Measurements from ENCODE around the gene SPOCD1.
A peak's percentile ranks its signal among the peaks of the same experiment; 100 is the strongest.

SPOCD1 gene

GRCh38 chr1:31815752-31816500, at the start of gene SPOCD1:
SPOCD1 (minus strand) TSS chr1:31816022; CDS start chr1:31815333, 689 bp downstream.
- DNase-seq (ENCODE audit: low read depth) = peak; percentile 80

GRCh38 chr1:31862071-31862470, 46.2 kb upstream of the SPOCD1 start:
- DNase-seq (ENCODE audit: low read depth) = no peak

GRCh38 chr1:31861346-31861745, 45.5 kb upstream of the SPOCD1 start:
- DNase-seq (ENCODE audit: low read depth) = no peak

- no peak for DNase-seq (ENCODE audit: low read depth)
These were observed 44.8 kb upstream of the SPOCD1 start for GRCh38 chr1:31860581-31860980.

- no peak for DNase-seq (ENCODE audit: low read depth)
These were observed 43.9 kb upstream of the SPOCD1 start for GRCh38 chr1:31859719-31860118.

GRCh38 chr1:31859044-31859443, 43.2 kb upstream of the SPOCD1 start:
- no peak for DNase-seq (ENCODE audit: low read depth)

GRCh38 chr1:31857863-31858262, 42.0 kb upstream of the SPOCD1 start:
- no peak for DNase-seq (ENCODE audit: low read depth)

- no peak for DNase-seq (ENCODE audit: low read depth)
These were observed 40.3 kb upstream of the SPOCD1 start for GRCh38 chr1:31856140-31856539.

GRCh38 chr1:31855038-31855845, 39.4 kb upstream of the SPOCD1 start:
- peak; percentile 24 for DNase-seq (ENCODE audit: low read depth)

- DNase-seq (ENCODE audit: low read depth) = no peak
These were observed 33.8 kb upstream of the SPOCD1 start for GRCh38 chr1:31849653-31850052.

- DNase-seq (ENCODE audit: low read depth) = no peak
These were observed 32.6 kb upstream of the SPOCD1 start for GRCh38 chr1:31848381-31848897.

GRCh38 chr1:31846484-31846883, 30.7 kb upstream of the SPOCD1 start:
- DNase-seq (ENCODE audit: low read depth) = no peak

GRCh38 chr1:31843506-31843905, 27.7 kb upstream of the SPOCD1 start:
- DNase-seq (ENCODE audit: low read depth) = peak; percentile 56

- no peak for DNase-seq (ENCODE audit: low read depth)
These were observed 24.0 kb upstream of the SPOCD1 start for GRCh38 chr1:31839662-31840343.

GRCh38 chr1:31837451-31838158, 21.8 kb upstream of the SPOCD1 start:
- no peak for DNase-seq (ENCODE audit: low read depth)

GRCh38 chr1:31836638-31837037, 20.8 kb upstream of the SPOCD1 start:
- DNase-seq (ENCODE audit: low read depth) = no peak

- no peak for DNase-seq (ENCODE audit: low read depth)
These were observed 19.6 kb upstream of the SPOCD1 start for GRCh38 chr1:31835415-31835814.

- DNase-seq (ENCODE audit: low read depth) = no peak
These were observed 18.7 kb upstream of the SPOCD1 start for GRCh38 chr1:31834501-31834900.

GRCh38 chr1:31831397-31832378, 15.9 kb upstream of the SPOCD1 start:
- no peak for DNase-seq (ENCODE audit: low read depth)

- DNase-seq (ENCODE audit: low read depth) = no peak
These were observed 14.7 kb upstream of the SPOCD1 start for GRCh38 chr1:31830511-31830910.

- no peak for DNase-seq (ENCODE audit: low read depth)
These were observed 14.2 kb upstream of the SPOCD1 start for GRCh38 chr1:31830065-31830464.

Measured in fibroblast of the conjunctiva (primary cell).